ENCODE results near the gene MAMLD1.
A peak's percentile ranks its signal among the peaks of the same experiment; 100 is the strongest.
"Not testable (repeated sequence)": the region's sequence is repeated elsewhere in the genome, so short reads cannot be mapped to it uniquely, and the experiment has no call there.

The MAMLD1 gene, protein sequence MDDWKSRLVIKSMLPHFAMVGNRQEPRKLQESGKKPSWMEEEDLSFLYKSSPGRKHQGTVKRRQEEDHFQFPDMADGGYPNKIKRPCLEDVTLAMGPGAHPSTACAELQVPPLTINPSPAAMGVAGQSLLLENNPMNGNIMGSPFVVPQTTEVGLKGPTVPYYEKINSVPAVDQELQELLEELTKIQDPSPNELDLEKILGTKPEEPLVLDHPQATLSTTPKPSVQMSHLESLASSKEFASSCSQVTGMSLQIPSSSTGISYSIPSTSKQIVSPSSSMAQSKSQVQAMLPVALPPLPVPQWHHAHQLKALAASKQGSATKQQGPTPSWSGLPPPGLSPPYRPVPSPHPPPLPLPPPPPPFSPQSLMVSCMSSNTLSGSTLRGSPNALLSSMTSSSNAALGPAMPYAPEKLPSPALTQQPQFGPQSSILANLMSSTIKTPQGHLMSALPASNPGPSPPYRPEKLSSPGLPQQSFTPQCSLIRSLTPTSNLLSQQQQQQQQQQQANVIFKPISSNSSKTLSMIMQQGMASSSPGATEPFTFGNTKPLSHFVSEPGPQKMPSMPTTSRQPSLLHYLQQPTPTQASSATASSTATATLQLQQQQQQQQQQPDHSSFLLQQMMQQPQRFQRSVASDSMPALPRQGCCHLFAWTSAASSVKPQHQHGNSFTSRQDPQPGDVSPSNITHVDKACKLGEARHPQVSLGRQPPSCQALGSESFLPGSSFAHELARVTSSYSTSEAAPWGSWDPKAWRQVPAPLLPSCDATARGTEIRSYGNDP

DNA sequence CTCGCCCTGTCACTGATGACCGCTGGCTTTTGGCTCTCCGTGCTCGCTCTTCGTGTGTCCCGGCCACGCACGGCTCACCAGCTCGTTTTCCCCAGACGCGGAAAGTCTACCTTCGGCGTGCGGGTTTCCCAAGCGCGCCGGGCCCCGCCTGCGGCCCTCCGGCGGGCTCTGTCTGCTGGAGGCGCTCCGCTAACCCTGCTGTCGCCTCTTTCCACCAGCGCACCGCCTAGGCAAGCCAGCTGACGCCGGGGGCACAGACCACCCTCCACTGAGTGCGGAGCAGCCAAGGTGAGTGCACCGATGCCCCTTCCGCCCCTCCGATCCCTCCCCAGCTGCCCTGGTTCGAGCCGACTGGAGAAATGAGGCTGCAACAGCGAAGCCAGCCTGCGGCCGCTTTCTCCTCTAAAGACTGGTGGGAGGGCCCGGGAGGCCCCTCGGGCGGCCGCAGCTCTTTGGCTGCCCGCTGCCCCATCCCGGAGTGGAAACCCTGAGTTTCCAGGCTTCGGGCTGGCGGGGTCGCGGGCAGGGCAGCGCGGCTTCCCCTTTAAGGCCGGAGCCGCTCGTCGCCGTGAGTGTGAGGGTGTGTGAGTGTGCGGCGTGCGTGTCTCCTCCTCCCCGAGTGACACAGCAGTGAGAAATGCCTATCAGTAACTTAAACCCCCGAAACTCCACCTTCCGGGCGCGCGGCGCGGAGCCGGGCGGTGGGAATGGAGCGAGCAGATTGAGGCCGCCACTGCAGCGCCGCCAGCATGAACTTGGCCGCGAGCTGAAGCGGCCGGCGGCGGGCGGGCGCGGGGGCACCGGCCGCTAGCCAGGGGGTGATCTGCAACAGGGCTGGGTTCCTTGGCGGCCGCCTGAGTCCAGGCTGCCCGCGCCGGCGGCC is at the start of gene MAMLD1:
Gene MAMLD1, plus strand, starts transcription at position 719 of the 883 bp plus-strand sequence. CDS start 82,200 bp downstream, outside the sequence.
- peak; percentile 74 for DNase-seq

DNA sequence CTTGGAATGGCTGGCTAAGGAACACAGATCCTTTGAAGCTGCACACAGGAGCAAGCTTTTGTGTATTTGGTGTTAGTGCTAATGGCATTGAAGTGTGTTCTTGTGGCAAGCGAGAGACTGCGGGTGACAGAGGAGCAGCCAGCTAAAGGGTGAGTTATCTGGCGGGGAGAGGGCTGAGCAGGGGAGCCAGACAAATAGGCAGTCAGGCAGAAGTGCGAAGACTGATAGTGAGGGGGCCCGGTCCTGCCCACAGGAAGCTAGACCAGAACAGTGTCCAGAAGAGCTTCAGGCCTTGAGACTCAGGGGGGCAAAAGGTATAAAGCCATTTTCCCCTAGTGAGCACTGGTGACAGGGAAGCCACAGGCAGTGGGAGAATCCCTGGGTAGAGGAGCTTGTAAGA is 49.6 kb upstream of the MAMLD1 start:
- DNase-seq = no peak

GRCh38 chrX:150314186-150314585 is 48.9 kb upstream of the MAMLD1 start:
- DNase-seq = no peak

DNA sequence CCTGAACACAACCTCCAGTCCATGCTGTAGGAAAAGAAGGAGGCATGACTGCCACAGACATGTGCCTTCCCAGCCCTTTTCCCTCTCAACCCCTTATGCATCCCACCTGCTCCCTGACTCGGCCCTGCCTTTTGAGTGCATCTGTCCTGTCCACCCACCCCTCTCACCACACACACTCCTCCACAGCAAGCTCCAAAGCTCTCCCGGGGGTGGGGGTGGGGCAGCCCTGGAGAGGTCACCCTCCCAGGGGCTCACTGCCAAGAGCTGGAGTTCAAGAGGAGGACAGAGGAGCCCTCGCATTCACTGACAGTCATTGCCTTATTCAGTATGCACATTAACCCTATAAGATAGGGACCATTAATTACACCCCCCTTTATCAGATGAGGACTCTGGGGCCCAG is 46.6 kb upstream of the MAMLD1 start:
- no peak for DNase-seq

DNA sequence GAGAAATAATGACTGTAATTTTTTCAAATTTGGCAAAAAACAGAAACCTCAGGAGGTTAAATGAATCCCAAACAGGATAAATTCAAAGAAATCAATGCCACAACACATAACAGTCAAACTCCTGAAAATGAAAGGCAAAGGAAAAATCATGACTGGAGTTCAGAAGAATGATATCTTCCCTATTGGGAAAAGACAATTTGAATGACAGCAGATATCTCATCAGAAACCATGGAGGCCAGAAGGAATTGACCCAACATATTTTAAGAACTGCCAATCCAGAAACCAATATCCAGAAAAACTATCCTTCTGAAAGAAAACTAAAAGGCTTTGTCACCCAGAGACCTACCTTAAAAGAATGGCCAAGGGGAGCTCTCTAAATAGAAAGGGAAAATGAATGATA is 40.1 kb upstream of the MAMLD1 start:
- no peak for DNase-seq

GRCh38 chrX:150324035-150324728 is 38.9 kb upstream of the MAMLD1 start:
- DNase-seq = no peak

DNA sequence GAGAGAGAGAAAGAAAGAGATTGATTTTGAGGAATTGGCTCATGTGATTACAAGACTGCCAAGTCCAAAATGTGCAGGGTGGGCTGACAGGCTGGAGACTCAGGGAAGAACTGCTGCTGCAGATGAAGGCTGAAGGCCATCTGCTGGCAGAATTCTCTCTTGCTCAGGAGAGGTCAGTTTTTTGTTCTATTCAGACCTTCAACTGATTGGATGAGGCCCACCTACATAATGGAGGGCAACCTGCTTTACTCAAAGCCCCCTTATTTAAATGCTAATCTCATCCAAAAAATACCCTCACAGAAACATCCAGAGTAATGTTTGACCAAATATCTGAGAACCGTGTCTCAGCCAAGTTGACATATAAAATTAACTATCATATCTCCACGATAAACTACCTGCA is 38.2 kb upstream of the MAMLD1 start:
- no peak for DNase-seq

DNA sequence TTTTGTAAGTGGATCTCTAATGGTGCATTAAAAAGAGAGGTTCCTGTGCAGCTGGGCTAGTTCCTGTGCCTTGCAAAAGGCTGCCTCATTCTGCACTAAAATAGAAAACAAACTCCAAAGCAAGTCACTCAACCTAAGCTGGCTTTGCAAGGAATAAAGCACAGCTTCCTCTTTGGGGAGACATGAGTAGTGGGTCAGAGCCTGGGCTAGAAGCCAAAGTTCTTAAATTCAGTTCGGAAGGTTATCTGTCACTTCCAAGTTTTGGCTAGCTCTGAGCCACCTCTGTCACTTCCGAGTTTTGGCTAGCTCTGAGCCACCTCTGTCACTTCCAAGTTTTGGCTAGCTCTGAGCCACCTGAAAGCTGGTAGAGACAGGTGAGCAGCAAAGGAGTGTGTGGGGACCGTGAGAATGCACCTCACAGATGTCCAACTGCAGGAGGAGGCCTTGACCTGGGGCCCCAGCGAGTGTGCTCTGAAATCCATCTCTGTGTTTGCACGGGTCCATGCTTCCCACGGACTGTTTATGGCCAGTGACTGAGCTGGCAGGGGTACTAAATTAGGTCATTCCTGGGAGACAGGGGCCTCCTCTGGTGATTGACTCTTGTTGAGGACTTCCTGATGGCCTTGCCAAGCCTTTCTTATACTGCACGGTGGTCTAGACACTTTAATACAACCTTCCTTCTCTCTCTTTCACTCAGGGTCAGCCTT is 36.4 kb upstream of the MAMLD1 start:
- no peak for DNase-seq

DNA sequence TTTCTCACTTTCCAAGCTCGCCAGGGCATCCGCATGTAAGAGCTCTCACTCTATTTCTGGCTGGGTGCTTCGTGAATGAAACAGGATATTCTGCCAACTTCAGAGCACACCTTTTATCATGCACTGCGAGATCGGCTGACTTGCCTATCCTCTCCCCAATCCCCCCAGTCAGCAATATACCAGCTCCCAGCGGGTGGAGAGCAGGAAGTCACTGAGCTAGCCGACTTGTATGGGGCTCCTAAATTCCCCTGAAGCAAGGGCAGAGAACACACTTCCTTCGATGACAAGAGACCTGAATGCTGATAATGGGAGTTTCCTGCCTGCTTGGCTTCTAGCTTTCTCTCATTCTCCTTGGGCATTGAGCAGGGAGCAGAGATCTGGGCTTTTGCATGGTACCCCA is 33.8 kb upstream of the MAMLD1 start:
- DNase-seq = no peak

GRCh38 chrX:150329868-150330267 is 33.2 kb upstream of the MAMLD1 start:
- DNase-seq = no peak

DNA sequence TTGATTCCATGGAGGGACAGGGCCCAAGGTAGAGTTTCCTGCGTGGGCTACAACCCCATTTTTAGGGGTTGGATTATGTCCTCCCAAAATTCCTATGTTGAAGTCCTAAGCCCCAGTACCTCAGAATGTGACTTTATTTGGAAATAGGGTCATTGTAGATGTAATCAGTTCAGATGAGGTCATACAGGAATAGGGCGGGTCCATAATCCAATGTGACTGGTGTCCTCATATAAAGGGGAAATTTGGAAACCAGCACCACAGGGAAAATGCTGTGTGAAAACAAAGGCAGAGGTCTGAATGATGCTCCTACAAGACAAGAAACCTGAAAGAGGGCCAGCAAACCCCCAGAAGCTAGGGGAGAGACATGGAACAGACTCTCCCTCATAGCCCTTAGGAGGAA is 31.1 kb upstream of the MAMLD1 start:
- DNase-seq = no peak

DNA sequence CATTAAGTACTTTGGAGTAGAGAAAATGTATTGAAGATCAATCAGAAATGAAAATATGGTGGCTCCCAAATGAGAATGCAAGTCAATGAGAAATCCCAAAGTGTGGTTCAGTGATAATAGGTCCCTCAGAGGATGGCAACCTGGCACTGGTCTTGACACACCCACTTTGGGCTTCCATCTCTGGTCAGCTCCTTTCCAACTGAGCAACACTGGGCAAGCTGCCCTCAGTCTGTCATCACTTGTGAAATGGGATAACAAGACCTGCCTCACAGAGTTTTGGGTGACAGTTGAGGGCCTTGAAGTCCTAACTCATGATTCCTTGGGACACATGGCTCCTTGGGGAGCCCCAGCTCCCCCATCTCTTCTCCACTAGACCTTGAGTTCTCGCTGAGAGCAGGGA is 29.0 kb upstream of the MAMLD1 start:
- no peak for DNase-seq

DNA sequence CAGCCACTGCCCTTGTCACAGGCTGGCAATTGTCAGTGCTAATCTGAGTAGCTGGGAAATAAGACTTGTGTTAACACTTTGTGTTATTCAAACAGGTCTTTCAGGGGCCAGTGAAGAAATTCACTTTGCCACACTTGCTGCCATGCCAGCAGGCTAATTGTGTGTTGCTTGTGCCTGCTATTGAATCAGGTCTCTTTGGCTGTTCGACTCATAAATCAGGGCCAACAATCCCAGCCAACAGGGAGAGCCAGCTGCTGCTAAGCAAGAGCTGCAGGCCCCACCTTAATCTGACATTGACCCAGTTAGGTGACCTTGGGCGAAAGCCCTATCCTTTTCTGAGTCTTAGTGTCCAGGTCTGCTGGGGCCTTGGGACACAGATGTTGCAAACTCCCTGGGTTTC is 28.1 kb upstream of the MAMLD1 start:
- DNase-seq = no peak

DNA sequence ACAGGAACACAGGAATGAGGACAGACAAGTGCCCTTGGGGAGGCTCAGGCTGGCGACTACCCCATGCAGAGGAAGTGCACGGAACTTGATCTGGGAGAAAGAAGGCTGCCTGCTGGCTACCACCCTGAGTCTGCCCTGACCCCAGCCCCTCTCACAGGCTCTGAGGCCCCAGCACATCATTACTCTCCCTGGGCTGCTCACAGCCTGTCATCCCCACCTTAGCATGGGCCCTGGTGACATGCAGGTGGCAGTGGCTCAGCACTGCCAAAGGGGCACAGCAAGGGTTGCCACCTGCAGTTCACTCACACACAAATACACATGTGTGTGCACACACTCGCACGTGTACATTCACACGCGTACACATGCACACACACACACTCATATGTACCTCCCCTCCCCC is 26.1 kb upstream of the MAMLD1 start:
- DNase-seq = no peak

- DNase-seq = no peak
Measured at GRCh38 chrX:150337536-150337935, 25.6 kb upstream of the MAMLD1 start.

DNA sequence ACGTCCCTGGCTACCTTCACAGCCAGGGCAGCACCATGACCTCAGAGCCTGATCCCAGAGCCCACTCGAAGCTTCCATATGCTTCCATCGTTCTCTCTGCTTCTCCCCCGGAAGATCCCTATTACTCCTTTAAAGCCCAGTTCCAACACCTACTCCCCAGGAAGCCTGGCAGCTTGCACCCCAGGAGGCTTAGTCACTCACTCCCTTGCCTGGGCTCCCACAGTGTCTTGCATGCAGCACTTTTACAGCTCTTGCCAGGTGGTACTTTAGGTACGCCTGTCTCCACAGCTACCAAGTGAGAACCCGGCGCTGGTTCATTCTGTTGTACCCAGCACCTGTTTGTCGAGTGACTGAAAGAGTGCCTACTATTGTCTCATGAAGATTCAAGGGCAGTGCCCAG is 24.5 kb upstream of the MAMLD1 start:
- no peak for DNase-seq

GRCh38 chrX:150339736-150340135 is 23.4 kb upstream of the MAMLD1 start:
- no peak for DNase-seq

GRCh38 chrX:150340326-150340725 is 22.8 kb upstream of the MAMLD1 start:
- not testable (repeated sequence) for DNase-seq

DNA sequence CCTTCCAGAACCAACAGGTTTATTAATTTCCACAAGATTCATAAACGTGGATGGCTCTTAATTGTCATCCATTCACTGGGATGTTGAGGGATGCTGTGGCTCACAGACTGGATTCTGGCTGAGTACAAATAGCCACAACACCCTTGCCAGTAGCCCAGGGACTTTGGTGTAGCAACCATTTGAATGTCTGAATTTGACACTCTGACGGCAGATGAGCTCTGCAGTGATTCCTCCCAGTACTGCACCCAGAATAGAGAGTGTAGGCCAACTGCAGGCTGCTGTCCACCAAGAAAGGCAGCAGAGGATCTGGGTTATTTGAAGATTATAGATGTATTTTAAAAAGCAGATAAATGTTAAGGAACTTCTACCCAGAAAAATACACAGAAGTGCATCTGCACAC is 15.6 kb upstream of the MAMLD1 start:
- no peak for DNase-seq

DNA sequence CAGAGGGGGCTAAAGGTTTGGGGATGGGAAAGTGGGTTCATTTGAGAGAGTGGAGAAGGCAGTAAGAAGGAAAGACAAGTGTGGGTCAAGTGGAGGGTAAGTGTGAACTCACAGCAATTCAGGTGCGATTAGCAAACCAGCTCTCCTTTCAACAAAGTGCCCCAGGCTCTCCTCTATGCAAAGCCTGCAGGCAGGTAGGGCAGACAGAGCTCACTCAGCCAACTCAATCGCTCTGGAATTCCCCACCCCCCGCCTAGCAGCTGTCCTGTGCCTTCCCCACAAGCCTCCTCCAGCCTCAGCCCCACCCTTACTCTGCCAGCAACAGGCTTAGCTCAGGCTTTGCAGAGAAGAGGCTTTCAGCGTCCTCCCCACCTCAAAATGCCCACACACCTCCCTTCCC is 14.8 kb upstream of the MAMLD1 start:
- no peak for DNase-seq

GRCh38 chrX:150352114-150352513 is 11.0 kb upstream of the MAMLD1 start:
- DNase-seq = no peak

DNA sequence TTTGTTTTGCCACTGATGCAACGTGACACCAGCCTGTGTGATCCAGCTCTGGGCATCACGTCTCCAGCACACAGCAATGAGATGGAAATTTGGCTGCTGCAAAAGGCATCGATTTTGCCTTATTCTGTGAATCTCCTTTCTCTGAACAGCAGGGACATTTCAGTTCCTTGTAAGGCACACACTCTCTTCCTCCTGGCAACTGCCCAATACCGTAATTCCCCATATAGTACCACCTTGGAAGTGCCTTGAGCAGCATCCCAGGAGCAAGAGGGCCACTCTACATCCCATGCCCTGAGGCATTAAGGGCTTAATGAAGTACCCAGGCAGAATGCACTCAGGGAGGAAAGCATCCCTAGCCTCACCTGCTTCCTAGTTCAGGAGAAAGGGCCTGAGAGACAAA is 10.5 kb upstream of the MAMLD1 start:
- no peak for DNase-seq

Data from CD4-positive, alpha-beta T cell treated with Interleukin-6 for 4 hours (primary cell).